Activated CD8-positive, alpha-beta memory T cell treated with anti-CD3 and anti-CD28 coated beads, Interleukin-2, amount 50 U/mL, for 48 hours (primary cell): ENCODE data around the gene GNAL.
"Not testable (repeated sequence)": the region's sequence is repeated elsewhere in the genome, so short reads cannot be mapped to it uniquely, and the experiment has no call there.

Source experiments
- DNase-seq: peaks from one replicate; pipeline ENCODE4 v3.0.0-alpha.2; 2020

Gene GNAL

DNA sequence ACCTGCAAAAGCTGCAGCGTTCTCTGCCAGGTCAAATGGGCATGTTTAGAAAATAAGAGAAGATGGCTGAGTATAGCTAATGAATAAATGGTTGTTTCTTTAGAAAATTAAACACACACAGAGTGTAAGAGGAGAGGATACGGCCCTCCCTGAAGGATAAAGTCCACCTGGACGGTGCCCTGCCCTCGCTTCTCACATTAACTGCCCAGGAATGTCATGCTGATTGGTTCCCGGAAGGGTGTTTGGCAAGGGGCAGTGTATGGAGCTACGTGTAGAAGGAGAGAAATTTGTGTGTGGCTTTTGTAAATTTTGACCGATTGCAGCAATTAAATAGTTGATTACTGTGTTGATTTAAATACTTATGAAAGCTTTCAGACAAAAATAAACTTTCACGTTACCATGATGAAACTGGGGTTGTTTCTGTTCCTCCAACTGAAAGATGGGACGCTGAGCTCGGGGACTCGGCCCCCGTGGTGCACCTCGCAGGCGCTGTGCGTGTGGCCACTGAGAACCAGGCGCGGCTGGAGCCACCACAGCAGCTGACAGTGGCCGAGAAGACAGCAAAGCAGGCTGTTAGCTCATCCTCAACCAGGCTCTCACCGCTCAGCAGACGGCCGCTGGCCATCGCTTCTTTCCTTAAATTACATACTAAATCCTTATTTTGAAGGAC is 196.3 kb downstream of the GNAL start:
- no peak for DNase-seq

DNA sequence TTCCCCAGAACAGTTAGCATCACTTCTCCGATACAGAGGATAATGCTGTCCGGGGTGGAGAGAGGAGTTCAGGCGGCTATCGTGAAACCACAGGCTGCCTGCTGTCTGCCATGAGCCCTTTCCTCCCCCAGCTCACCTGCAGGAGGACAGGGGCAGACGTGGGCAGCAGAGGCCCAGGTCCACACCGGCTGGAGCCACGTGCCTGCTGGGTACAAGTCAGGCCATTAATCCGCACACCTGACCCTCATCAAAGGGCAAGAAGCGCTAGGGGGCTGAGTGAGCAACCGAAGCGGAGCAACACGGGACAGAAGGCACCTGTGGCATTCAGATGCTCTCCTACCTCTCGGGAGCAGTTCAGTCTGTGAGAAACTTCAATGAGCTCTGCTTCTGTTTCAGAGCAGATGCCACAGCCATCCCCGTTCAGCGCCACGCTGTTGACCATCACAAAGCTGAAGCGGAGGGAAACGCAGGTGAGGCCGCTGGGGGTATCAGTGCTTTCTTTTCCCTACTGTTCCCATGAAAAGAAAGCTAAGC is 197.6 kb downstream of the GNAL start:
- DNase-seq: no peak

GRCh38 chr18:11887328-11888128 is 198.5 kb downstream of the GNAL start:
- DNase-seq: no peak

- DNase-seq: no peak
Observed at GRCh38 chr18:11888726-11889125, 199.7 kb downstream of the GNAL start.

DNA sequence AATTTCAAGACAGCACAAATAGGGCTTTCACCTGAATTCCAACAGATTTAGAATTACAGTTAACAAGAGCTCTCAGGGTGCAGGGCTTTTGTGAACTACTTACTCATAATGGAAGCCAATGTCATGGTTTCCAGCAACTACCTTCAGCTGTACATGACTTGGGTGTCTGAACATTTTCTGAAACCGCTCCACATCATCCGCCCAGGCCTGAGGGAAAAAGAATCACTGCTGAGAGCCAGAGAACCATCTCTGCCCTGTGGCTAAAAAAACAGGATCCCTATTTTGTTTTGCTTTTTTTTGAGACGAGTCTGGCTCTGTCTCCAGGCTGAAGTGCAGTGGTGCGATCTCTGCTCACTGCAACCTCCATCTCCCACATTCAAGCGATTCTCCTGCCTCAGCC is 200.2 kb downstream of the GNAL start:
- no peak for DNase-seq

DNA sequence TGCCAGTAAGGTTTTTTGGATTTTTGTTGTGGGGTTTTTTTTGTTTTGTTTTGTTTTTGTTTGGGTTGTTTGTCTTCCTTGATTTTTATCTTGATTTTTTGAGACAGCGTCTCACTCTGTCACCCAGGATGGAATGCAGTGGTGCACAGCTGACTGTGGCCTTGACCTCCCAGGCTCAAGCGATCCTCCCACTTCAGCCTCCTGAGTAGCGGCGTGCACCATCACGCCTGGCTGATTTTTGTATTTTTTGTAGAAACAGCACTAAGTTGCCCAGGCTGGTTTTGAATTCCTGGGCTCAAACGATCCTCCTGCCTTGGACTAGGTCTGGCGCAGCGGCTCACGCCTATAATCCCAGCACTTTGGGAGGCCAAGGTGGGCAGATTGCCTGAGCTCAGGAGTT is 202.7 kb downstream of the GNAL start:
- DNase-seq: no peak

GRCh38 chr18:11892438-11892837 is 203.4 kb downstream of the GNAL start:
- DNase-seq: not testable (repeated sequence)

GRCh38 chr18:11897781-11898180 is 208.7 kb downstream of the GNAL start:
- no peak for DNase-seq

DNA sequence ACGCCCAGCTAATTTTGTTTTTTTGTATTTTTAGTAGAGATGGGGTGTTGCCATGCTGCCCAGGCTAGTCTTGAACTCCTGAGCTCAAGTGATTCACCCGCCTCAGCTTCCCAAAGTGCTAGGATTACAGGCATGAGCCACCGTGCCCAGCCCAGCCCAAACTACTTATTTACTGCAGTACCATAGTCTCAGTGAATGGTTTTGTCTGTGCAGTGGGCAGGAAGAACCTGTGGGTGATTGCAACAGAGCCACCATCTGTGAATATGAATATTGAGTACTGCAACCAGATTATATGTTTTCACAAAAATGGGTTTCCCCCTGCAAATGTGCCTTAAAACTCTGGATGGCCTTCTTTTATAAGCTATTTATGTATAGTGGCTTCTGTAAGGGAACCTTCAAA is 210.0 kb downstream of the GNAL start:
- DNase-seq: no peak

DNA sequence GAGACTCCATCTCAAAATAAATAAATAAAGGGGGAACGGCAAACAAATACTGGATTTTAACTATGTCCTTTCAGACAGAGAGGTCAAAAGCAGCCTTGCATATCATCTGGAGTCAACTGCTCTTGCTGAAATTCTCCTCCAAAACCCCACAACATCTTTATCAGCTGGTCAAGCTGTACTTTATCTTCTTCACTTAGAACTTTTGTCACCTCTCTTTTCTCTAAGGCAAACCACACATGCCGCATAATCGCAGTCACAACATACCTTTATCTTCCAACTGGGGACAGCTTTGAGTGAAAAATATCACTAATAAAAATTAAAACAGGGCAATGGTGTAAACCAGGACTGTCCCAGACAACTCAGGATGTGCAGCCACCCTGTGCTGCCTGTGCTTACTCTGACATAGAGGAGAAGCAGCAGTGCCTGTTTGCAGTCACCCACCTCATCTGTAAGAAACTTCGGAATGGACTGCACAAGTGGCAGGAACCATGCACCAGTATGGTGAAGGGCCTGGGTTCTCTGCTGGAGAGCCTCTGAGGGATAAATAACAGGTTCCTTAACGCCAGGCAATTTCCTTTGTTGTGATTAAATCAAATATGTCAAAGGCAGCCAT is 212.9 kb downstream of the GNAL start:
- no peak for DNase-seq

DNA sequence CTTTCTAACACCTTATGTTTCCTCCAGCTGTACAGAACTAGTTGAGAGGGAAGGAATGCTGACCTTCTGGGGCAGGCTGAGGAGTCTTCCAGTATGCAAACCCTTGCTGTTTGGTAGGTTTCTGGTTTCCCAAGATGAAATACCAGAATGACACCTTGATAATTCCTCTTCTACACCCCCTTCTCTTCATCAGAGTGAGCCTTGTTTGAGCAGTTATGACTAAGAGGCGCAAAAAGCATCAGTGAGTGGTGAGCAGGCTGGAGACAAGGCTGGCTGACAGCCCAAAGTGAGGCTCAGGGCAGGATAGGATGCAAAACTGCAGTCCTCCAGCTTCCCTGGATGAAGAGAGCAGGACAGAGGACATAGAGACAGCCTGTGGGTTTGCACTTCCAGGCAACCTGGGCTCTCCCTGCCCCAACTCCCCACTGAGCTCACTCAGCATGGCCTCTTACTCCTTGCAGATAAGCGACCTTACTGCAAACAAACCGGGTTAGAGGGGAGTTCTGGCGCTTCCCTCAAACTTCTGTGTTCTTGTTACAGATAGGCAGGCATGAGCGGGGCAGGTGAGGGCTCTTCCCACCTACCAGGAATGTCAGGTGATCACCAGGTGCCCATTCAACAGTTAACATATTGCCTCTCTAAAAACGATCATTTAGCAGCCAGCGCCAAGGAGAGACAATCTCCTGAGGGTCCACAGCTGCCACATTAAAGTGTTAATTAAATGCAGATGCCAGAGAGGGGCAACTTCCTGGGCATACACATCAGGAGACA is 213.6 kb downstream of the GNAL start:
- DNase-seq: no peak

- no peak for DNase-seq
Observed at GRCh38 chr18:11905613-11906012, 216.5 kb downstream of the GNAL start.

- DNase-seq: no peak
Observed at GRCh38 chr18:11906176-11906575, 217.1 kb downstream of the GNAL start.

DNA sequence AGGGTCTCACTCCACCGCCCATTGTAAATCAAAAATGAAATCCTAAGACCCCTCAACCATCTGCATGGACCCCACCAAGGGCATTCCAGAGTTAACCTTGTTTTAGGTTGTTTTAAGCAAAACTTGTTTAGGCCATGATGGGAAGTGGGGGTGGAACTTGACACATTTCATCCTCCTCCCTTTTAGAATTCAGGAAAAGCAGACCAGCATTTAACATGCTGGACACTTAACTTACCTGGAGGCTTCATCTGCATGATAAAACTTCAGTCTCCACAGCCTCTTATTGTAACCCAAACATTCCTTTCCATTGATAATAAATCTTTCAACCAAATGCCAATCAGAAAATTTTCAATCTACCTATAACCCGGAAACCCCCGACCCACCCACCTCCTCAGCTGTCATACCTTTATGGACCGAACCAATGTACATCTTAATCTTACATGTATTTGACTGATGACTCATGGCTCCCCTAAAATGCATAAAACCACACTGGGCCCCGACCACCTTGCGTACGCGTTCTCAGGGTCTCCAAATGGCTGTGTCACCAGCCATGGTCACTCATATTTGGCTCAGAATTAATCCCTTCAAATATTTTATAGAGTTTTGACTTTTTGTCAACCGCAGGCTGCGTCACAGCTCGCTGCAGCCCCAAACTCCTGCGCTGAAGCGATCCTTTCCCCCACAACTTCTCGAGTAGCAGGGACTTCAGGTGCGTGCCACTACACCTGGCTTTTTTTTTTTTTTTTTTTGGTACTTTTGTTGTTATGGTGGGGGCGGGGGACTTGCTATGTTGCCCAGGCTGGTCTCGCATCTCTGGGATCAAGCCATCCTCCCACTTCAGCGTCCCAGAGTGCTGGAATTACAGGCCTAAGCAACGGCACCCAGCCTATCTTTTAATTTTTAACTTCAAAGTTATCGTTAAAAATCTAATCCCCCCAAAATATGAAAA is 218.1 kb downstream of the GNAL start:
- no peak for DNase-seq

GRCh38 chr18:11908182-11909060 is 219.4 kb downstream of the GNAL start, which contains the start of gene MPPE1:
TSS of gene MPPE1 (minus strand) at chr18:11908317. CDS start at chr18:11897264, 11,053 bp downstream.
- DNase-seq: peak; percentile 93

GRCh38 chr18:11909061-11909455 is 220.0 kb downstream of the GNAL start:
- no peak for DNase-seq

DNA sequence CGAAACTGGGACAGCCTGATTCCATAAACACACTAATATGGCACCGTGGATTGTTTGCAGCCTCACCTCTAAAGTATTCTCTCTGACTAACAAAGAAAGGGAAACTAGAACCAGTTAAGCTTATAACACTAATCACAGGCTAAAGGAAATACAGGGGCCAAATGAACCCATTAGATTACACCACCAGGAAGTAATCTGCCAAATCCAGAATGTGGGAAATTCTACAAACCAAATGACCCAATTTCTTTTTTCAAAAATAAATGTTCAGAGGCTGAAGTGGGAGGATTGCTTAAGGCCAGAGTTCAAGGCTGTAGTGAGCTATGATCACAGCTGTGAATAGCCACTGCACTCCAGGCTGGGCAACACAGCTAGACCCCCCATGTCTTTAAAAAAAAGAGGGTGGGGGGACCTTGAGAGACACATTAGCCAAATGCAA is 220.5 kb downstream of the GNAL start:
- no peak for DNase-seq

- not testable (repeated sequence) for DNase-seq
Observed at GRCh38 chr18:11916880-11917279, 227.8 kb downstream of the GNAL start.

DNA sequence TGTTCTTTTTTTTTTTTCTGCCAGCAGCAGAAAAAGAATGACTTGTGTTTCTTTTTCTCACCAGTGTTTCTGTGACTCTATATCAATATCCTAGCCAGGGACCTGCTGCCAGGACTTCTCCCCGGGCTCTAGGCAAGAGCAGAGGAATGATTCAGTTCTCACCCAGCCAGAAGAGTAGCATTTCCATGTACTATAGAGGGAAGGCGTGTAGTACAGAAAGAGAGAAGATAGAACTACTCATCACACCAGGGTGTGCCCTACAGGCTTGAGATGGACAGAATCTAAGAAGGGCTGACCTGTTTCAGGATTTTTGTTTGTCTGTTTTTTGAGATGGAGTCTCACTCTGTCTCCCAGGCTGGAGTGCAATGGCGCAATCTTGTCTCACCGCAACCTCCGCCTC is 230.5 kb downstream of the GNAL start:
- not testable (repeated sequence) for DNase-seq

- no peak for DNase-seq
Observed at GRCh38 chr18:11923450-11923849, 234.4 kb downstream of the GNAL start.
